H1 (cell line): ENCODE measurements around the gene ABCC10. TPM values are rescaled to one million over a fixed set of nuclear protein-coding genes. Genes with fewer than 3 reads are reported as not detected.

ENCODE experiments used
- CTCF ChIA-PET: fragments of 300-600 bp; sonication (Branson Sonifier 250); formaldehyde crosslinking; loops from one replicate; lab custom pipeline; 2021; ENCODE audit not compliant: partially characterized antibody; lab: Charles Lee
- POLR2A ChIA-PET: fragments of 300-600 bp; sonication (Branson Sonifier 250); formaldehyde crosslinking; loops from one replicate; lab custom pipeline; 2021; ENCODE audit warnings: inconsistent platforms; ENCODE audit not compliant: partially characterized antibody; lab: Charles Lee
- DNase-seq, 2 experiments: peaks; one replicate each; pipeline versions ENCODE4 v3.0.0 to v3.0.0-alpha.2; 2010 to 2022; ENCODE audit warnings: low spot score in 2 of 2, low read depth in 1 of 2, mixed read lengths in 1 of 2
- FAIRE-seq: peaks from 2 replicates; lab custom pipeline; 2011; peaks lifted over from hg19 to GRCh38; lab: Jason Lieb, UNC
- H2AFZ ChIP-seq: 2 replicates; pipeline ENCODE4 v1.8.1; 2012; ENCODE audit warnings: low read length, inconsistent platforms
- H2AK5ac ChIP-seq: 2 replicates; pipeline ENCODE4 v1.6.1; 2013; ENCODE audit warnings: low read depth, low read length
- H2BK120ac ChIP-seq: replicated peaks from 2 replicates; pipeline ENCODE3; 2013; ENCODE audit warnings: low read depth, low read length, inconsistent platforms
- H2BK12ac ChIP-seq: 2 replicates; pipeline ENCODE4 v1.6.1; 2013; ENCODE audit warnings: low read depth, low read length
- H2BK15ac ChIP-seq: 2 replicates; pipeline ENCODE4 v1.6.1; 2013; ENCODE audit warnings: low read length
- H2BK20ac ChIP-seq: 2 replicates; pipeline ENCODE4 v1.6.1; 2013; ENCODE audit warnings: low read length
- H2BK5ac ChIP-seq: 2 replicates; pipeline ENCODE4 v1.6.1; 2013; ENCODE audit warnings: low read depth, low read length
- H3K14ac ChIP-seq: 2 replicates; pipeline ENCODE4 v1.6.1; 2013; ENCODE audit warnings: inconsistent platforms; ENCODE audit not compliant: insufficient read length
- H3K18ac ChIP-seq: 2 replicates; pipeline ENCODE4 v1.6.1; 2013; ENCODE audit warnings: low read length; ENCODE audit errors: extremely low read depth
- H3K23ac ChIP-seq: 2 replicates; pipeline ENCODE4 v1.6.1; 2013; ENCODE audit warnings: inconsistent platforms; ENCODE audit not compliant: insufficient read length
- H3K23me2 ChIP-seq: 2 replicates; pipeline ENCODE4 v1.6.1; 2013; ENCODE audit warnings: low read depth, low read length
- H3K27ac ChIP-seq: 2 replicates; pipeline ENCODE4 v1.6.1; 2011; ENCODE audit warnings: low read depth, low read length, inconsistent platforms
- H3K27me3 ChIP-seq, 4 experiments: replicated peaks in 1 of 4; 1 replicate in 1 of 4; 2 replicates in 3 of 4; pipeline versions ENCODE4 v1.6.1 to v1.8.1; 2011 to 2013; ENCODE audit warnings: low read length in 3 of 4, mild to moderate bottlenecking in 3 of 4, inconsistent platforms in 2 of 4, mixed read lengths in 2 of 4, moderate library complexity in 1 of 4; ENCODE audit not compliant: control insufficient read depth in 3 of 4, insufficient read depth in 3 of 4; ENCODE audit errors: extremely low read depth in 1 of 4
- H3K36me3 ChIP-seq, 4 experiments: 2 replicates each; pipeline versions ENCODE4 v1.6.1 to v1.8.1; 2011 to 2013; ENCODE audit warnings: mild to moderate bottlenecking in 4 of 4, low read length in 3 of 4, moderate library complexity in 2 of 4, control low read depth in 1 of 4, inconsistent platforms in 1 of 4; ENCODE audit not compliant: insufficient read depth in 4 of 4, control insufficient read depth in 2 of 4
- H3K4ac ChIP-seq: replicated peaks from 2 replicates; pipeline ENCODE3; 2013; ENCODE audit warnings: low read length, low read depth, mixed read lengths, inconsistent platforms; ENCODE audit not compliant: insufficient read length
- H3K4me1 ChIP-seq, 4 experiments: replicated peaks in 1 of 4; 1 replicate in 1 of 4; 2 replicates in 3 of 4; pipeline versions ENCODE4 v1.6.1 to v1.8.1; 2011 to 2013; ENCODE audit warnings: low read length in 3 of 4, inconsistent platforms in 2 of 4, mixed read lengths in 1 of 4; ENCODE audit not compliant: insufficient read depth in 4 of 4, control insufficient read depth in 3 of 4
- H3K4me2 ChIP-seq, 2 experiments: 2 replicates each; pipeline versions ENCODE4 v1.6.1 to v1.8.1; 2011 to 2013; ENCODE audit warnings: low read depth in 2 of 2, low read length in 2 of 2, control low read depth in 1 of 2, inconsistent platforms in 1 of 2, mild to moderate bottlenecking in 1 of 2; ENCODE audit not compliant: insufficient read depth in 1 of 2
- H3K4me3 ChIP-seq, 4 experiments: fragments of 200-600, 300-600 bp in 1 of 4; sonication (generic), shearing (Covaris generic), sonication (Bioruptor Twin) in 1 of 4; 2 replicates each; pipeline versions ENCODE4 v1.5.1 to v1.8.1; 2011 to 2016; ENCODE audit warnings: low read length in 4 of 4, low read depth in 3 of 4, control low read depth in 2 of 4, inconsistent platforms in 2 of 4, mild to moderate bottlenecking in 2 of 4, mixed read lengths in 1 of 4, moderate library complexity in 1 of 4; ENCODE audit not compliant: insufficient read depth in 2 of 4; ENCODE audit errors: extremely low read depth in 1 of 4
- H3K56ac ChIP-seq: replicated peaks from 2 replicates; pipeline ENCODE3; 2013; ENCODE audit warnings: low read depth, mild to moderate bottlenecking, mixed read lengths, low read length, inconsistent platforms; ENCODE audit not compliant: insufficient read length
- H3K79me1 ChIP-seq: 2 replicates; pipeline ENCODE4 v1.6.1; 2013; ENCODE audit warnings: low read depth, low read length, control low read depth
- H3K79me2 ChIP-seq, 2 experiments: 2 replicates each; pipeline versions ENCODE4 v1.6.1 to v1.8.1; 2012 to 2013; ENCODE audit warnings: low read length in 2 of 2, mild to moderate bottlenecking in 2 of 2, inconsistent platforms in 1 of 2; ENCODE audit not compliant: insufficient read depth in 2 of 2, control insufficient read depth in 1 of 2
- H3K9ac ChIP-seq, 4 experiments: replicated peaks in 1 of 4; 1 replicate in 1 of 4; 2 replicates in 3 of 4; pipeline versions ENCODE4 v1.6.1 to v1.8.1; 2011 to 2013; ENCODE audit warnings: low read depth in 3 of 4, low read length in 3 of 4, control low read depth in 2 of 4, mild to moderate bottlenecking in 2 of 4, moderate library complexity in 2 of 4, inconsistent platforms in 1 of 4; ENCODE audit errors: extremely low read depth in 1 of 4
- H3K9me3 ChIP-seq, 2 experiments: 2 replicates each; pipeline versions ENCODE4 v1.6.1 to v1.8.1; 2012 to 2013; ENCODE audit warnings: mild to moderate bottlenecking in 2 of 2, moderate library complexity in 2 of 2, control low read depth in 1 of 2, inconsistent platforms in 1 of 2, low read depth in 1 of 2, low read length in 1 of 2, mixed read lengths in 1 of 2; ENCODE audit not compliant: insufficient read depth in 2 of 2
- H4K20me1 ChIP-seq, 2 experiments: replicated peaks in 1 of 2; 2 replicates each; pipeline versions ENCODE3 to v1.8.1; 2011 to 2013; ENCODE audit warnings: inconsistent platforms in 2 of 2, low read length in 2 of 2, mild to moderate bottlenecking in 1 of 2; ENCODE audit not compliant: insufficient read depth in 2 of 2, control insufficient read depth in 1 of 2
- H4K5ac ChIP-seq: 2 replicates; pipeline ENCODE4 v1.6.1; 2013; ENCODE audit warnings: low read length, low read depth, mixed read lengths, inconsistent platforms; ENCODE audit not compliant: insufficient read length
- H4K8ac ChIP-seq: 2 replicates; pipeline ENCODE4 v1.8.0; 2013; ENCODE audit warnings: mild to moderate bottlenecking, moderate library complexity, low read length, inconsistent platforms; ENCODE audit not compliant: insufficient read depth; ENCODE audit errors: extremely low read depth
- H4K91ac ChIP-seq: replicated peaks from 2 replicates; pipeline ENCODE3; 2013; ENCODE audit warnings: low read length, mixed read lengths, inconsistent platforms; ENCODE audit not compliant: insufficient read length
- RXRA ChIP-seq: IDR thresholded peaks from 2 replicates; pipeline ENCODE4 v1.6.1; 2011; ENCODE audit warnings: low read depth, mild to moderate bottlenecking, low read length, moderate library complexity; ENCODE audit not compliant: insufficient read depth
- WGBS, 2 experiments: shearing (Covaris generic) in 1 of 2; methylation state at CpG; one replicate each; pipeline versions ENCODE4 v1.1.6 to v1.1.7; 2013 to 2015; ENCODE audit warnings: low lambda C conversion rate in 2 of 2, mixed read lengths in 2 of 2, inconsistent platforms in 1 of 2, low coverage in 1 of 2, missing lambda C conversion rate in 1 of 2; ENCODE audit not compliant: insufficient replicate concordance in 2 of 2, insufficient coverage in 1 of 2, insufficient read length in 1 of 2; ENCODE audit errors: extremely low coverage in 1 of 2, missing lambda C conversion rate in 1 of 2; 5-methylcytosine and 5-hydroxymethylcytosine counted together
- polyA plus RNA-seq, 7 experiments: library from polyadenylated mRNA; depleted of rRNA in 3 of 7; stranded (reverse) in 5 of 7; unstranded in 2 of 7; fragments of >200 nt in 5 of 7; fragments of 200-250 nt in 2 of 7; gene quantifications; 1 replicate in 5 of 7; 2 replicates in 1 of 7; 4 replicates in 1 of 7; pipeline versions ENCODE4 v1.2.1 to v1.2.3, GENCODE V29; 2011 to 2013; ENCODE audit warnings: missing spikeins in 2 of 7, mixed read lengths in 2 of 7
- total RNA-seq: library from RNA; stranded (reverse); fragmentation: NEBNext Ultra II Directional; extraction: Animal tissue kit (Norgen Biotek cat#: 25700); gene quantifications from 2 replicates; pipeline ENCODE4 v1.2.1, GENCODE V29; 2021

The ABCC10 gene
- total and polyA plus RNA-seq, 2 of the 8 experiments (the other 6 are each of a cell fraction or from before 2014, with no cell fraction given) = 15.5 to 24.6 TPM

GRCh38 chr6:43465948-43466347 is 38.6 kb downstream of the ABCC10 start:
- H3K79me1 ChIP-seq = no peaks in the 10 kb centered on the region
- no peak for DNase-seq
- H4K91ac ChIP-seq = no peak overlapping the region
- H3K4me3 ChIP-seq = no peak overlapping the region
- H2BK5ac ChIP-seq = no peak overlapping the region
- H3K36me3 ChIP-seq = no peaks in the 10 kb centered on the region
- CTCF ChIA-PET = interaction anchor here (0.8 to 21.2 kb wide), 3 partner anchors 9 to 29 kb away, joined by 6 to 495 read pairs (median 7); partner anchors contain the start of gene LRRC73
- no peak overlapping the region for H2BK120ac ChIP-seq
- H3K27me3 ChIP-seq = no peaks in the 10 kb centered on the region; a peak in 1 of 7 replicates
- H3K79me2 ChIP-seq = no peaks in the 10 kb centered on the region
- no peak overlapping the region for H3K27ac ChIP-seq
- H3K4me2 ChIP-seq = no peak overlapping the region
- no peak overlapping the region for H3K9ac ChIP-seq
- H4K8ac ChIP-seq = no peak overlapping the region
- H2BK12ac ChIP-seq = no peak overlapping the region
- no peak overlapping the region for H3K23ac ChIP-seq
- WGBS, 2 experiments = 72% methylated on average over 2 of the region's 2 CpGs; no CpG with 5 or more reads in 1 of the 2 experiments
- H2AFZ ChIP-seq = no peak overlapping the region
- no peak overlapping the region for H2AK5ac ChIP-seq
- H2BK15ac ChIP-seq = no peak overlapping the region
- H4K20me1 ChIP-seq = no peaks in the 10 kb centered on the region
- H4K5ac ChIP-seq = no peak overlapping the region
- peaks cover 3% of the 10 kb centered on the region; the same call in 1 of the 2 replicates for H3K23me2 ChIP-seq
- H2BK20ac ChIP-seq = no peak overlapping the region
- no peak overlapping the region for H3K14ac ChIP-seq
- POLR2A ChIA-PET = interaction anchor here (0.9 to 1.9 kb wide), 2 partner anchors 10 to 12 kb away, joined by 3 to 10 read pairs; partner anchors contain the start of genes DLK2 and TJAP1
- H3K4ac ChIP-seq = no peak overlapping the region
- peaks cover 0 to 8% (median 5%) of the 10 kb centered on the region in 4 experiments; a peak in 4 of 7 replicates for H3K4me1 ChIP-seq
- no peak overlapping the region for H3K18ac ChIP-seq
- no peaks in the 10 kb centered on the region for H3K9me3 ChIP-seq
- H3K56ac ChIP-seq = no peak overlapping the region
- no peak for FAIRE-seq
- no peak for TF ChIP-seq RXRA
